COLO668 (cell line): ENCODE data around the gene HPCAL1.
A peak's percentile ranks its signal among the peaks of the same experiment; 100 is the strongest.
"Not testable (repeated sequence)": the region's sequence is repeated elsewhere in the genome, so short reads cannot be mapped to it uniquely, and the experiment has no call there.

ENCODE experiments used
- DNase-seq: peaks from one replicate; lab custom pipeline; 2025; ENCODE audit not compliant: unreplicated experiment; lab: John Stamatoyannopoulos, UW

Gene HPCAL1

GRCh38 chr2:10302479-10303180 lies at the start of gene HPCAL1:
Gene HPCAL1 (plus strand): TSS chr2:10302904. CDS start chr2:10419758, 116,854 bp downstream.
- peak; percentile 88 for DNase-seq

DNA sequence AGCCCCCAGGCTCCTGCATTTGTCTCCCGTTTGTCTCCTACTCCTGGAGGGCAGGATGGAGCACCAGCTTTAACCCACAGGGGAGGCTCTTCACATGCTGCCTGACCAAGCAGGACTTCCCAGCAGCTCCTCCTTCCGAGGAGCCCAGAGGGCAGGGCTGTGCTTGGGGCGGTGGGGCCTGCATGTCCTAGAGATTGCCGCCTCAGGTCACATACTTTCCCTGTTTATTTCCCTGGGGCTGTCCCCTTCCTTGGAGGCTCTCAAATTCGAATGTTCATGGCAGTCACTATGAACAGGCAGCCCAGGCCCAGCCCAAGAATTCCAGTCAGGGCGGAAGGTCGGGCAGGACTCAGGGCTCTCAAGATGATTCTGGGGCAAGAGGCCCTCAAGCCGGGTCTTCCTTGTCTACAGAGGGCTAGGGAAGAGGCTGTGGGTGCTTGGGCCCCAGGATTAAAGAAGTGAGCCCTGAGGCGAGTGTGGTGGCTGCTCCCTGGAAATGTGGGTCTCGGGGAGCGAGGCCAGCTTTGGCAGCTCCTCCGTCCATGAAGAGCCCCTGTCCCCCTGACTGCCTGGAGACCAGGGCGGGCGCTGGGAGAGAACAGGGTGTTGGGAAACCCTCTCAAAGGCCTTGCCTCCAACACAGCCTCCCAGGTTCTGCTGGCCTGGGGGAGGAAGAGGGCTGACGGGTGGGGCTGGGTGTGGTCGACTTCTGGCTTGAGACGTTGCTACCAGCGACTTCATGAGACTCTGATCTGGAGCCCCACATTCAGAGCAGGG lies 48.9 kb upstream of the HPCAL1 start:
- no peak for DNase-seq

DNA sequence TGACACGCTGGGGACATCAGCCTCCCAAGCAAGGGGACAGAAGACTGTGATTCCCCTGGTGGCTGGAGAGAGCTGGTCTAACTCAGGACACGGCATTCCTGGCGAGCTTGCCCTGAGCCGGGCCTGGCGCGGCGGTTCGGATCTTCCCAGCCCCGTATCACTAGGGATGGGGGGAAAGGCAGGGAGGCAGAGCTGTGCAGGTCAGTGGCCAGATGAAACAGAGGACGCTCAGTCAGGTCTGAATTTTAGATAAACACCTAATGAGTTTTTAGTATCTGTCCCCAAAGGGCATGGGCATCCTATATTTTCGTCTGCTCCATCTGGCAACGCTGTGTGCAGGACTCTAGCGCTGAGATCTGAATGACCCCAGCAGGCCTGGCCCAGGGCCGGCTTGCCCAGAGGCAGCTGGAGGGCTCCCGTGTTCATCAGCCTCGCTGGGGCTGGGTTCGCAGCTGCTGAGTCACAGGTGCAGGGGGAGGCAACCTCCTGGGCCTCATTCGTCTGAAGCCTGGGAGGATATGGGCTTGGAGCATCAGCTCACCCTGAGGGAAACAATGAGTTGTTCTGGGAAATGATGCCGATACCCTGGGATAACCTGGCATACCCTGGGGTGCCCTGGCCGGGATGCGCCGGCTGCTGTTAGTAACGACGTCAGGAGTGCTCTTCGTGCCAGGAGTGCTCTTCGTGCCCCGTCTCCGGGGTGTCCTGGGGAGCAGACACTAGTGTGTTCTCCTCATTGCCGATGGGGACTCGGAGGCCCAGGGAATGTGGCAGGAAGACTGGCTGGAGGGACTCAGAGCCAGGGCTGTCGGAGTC lies 48.1 kb upstream of the HPCAL1 start:
- peak; percentile 56 for DNase-seq

- DNase-seq, result no peak
These were observed 47.3 kb upstream of the HPCAL1 start for GRCh38 chr2:10255189-10256030.

DNA sequence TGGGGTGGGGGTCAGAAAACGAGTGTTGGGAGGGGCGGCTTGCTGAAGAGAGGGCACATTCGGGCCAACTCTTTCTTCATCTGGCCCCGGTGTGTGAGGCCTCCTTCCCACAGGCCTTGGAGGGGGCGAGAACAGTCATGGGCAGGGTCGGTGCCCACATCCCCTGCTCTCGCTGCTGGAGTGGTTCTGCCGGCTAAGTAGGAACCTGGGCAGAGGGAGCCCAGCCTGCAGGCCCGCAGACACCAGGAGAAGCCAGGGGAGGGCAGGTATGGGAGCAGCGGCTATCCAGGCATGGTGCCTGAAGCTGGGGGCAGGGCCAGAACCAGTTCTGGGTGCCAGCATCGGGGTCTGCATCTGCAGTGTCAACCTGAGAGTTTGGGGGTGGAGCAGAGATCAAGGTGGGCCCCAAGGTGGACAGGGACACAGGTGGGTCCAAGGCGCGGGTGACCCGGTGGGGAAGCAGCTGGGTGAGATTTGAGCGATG lies 46.6 kb upstream of the HPCAL1 start:
- DNase-seq, result no peak

GRCh38 chr2:10256515-10257031 lies 46.1 kb upstream of the HPCAL1 start:
- DNase-seq, result no peak

DNA sequence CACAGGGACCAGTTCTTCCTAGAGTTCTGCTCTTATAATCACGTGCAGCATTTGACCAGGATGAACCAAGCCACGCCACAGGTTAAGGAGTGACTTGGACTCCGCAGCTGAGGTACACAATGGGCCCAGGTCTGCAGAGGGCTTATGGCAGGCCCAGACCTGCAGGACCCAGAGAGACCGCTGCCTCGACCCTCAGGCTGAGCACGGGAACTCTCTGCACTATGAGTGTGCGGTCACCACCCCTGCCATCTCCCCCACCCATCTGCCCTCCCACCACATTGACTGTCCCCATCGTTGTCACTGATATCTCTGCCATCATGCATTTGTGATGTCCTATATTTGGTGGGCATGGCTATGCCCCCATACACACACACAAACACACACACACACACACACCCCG lies 45.7 kb upstream of the HPCAL1 start:
- DNase-seq, result no peak

GRCh38 chr2:10257500-10258147 lies 45.1 kb upstream of the HPCAL1 start:
- no peak for DNase-seq

DNA sequence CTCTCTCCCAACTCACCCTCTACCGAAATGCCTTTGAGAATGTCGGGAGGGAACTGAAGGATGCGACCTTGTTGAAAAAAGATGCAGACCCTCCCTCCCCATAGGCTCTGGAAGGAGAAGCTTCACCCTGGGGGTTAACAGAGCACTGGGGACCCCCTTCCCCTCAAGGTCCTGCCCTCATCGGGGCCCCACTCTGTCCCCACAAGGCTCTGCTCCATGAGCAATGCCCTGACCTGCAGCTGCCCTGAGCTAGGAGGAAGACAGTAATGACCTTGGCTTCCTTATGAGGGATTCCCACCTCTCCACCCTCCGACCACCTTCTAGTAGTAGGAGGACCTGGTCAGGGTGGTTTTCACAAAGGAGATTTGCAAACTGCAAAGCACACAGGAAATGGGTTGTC lies 44.4 kb upstream of the HPCAL1 start:
- no peak for DNase-seq

GRCh38 chr2:10258726-10259125 lies 44.0 kb upstream of the HPCAL1 start:
- no peak for DNase-seq

- DNase-seq, result no peak
These were observed 42.6 kb upstream of the HPCAL1 start for GRCh38 chr2:10260130-10260529.

DNA sequence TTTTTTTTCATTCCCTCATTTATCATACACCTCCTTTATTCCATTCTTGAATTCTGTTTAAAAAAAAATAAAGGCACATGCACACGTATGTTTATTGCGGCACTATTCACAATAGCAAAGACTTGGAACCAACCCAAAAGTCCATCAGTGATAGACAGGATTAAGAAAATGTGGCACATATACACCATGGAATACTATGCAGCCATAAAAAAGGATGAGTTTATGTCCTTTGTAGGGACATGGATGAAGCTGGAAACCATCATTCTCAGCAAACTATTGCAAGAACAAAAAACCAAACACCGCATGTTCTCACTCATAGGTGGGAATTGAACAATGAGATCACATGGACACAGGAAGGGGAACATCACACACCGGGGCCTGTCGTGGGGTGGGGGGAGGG lies 39.2 kb upstream of the HPCAL1 start:
- DNase-seq, result not testable (repeated sequence)

DNA sequence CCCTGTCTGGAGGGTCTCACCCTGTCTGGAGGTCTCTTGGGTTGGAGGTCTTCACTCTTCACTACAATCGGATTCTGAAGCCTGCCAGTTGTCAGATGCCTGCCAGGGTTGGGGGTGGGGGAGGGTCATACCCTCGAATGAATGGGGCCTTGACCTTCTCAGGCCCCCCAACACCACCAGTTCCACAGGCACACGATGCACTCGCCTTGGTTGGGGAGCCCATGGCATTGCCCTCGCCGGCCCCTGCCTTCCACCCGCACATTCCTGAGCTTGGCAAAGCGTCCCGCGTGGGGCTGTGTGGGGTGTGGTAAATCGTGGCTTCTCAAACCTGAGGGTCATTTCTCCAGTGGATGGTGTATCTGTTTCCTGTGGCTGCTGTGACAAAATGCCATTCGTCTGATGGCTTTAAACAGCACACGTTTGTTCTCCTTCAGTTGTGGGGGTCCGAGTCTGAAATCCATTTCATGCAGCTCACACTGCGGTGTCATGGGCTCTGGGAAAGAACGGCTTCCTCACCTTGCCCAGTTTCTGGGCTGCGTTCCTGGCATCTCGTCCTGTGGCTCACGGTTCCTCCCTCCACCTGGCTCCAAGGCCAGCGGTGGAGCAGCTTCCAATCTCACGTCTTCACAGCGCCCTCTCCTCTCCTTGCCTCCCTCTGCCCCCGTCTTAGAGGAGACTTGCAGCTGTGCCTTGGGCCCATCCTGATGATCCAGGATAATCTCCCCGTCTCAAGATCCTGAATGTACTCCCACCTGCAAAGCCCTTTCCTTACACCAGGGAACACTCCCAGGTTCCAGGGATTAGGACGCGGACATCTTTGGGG lies 38.0 kb upstream of the HPCAL1 start:
- DNase-seq, result no peak

- DNase-seq, result no peak
These were observed 37.2 kb upstream of the HPCAL1 start for GRCh38 chr2:10265329-10266132.

DNA sequence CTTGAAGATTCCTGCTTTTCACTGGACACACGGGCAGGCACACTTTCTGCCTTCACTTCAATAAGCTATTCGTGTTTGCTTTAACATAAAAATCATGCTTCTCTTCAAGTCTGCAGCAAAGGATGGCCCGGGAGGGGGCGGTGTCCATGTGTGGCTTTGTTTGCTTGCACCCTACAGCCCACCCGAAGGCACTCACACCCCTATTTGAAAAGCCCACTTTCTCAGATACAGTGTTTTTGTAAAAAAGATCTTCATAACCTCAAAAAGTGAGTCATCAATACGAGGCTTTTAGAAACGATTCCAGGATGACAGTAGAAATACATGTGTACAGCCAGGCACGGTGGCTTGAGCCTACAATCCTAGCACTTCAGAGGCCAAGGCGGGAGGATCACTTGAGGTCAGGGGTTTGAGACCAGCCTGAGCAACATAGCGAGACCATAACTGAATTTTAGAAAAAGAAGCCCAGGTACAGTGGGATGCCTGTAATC lies 36.5 kb upstream of the HPCAL1 start:
- no peak for DNase-seq

GRCh38 chr2:10267036-10267435 lies 35.7 kb upstream of the HPCAL1 start:
- no peak for DNase-seq

- DNase-seq, result peak; percentile 77
These were observed 34.9 kb upstream of the HPCAL1 start for GRCh38 chr2:10267551-10268465.
